ENCODE data around the gene LRRK2.

DNA sequence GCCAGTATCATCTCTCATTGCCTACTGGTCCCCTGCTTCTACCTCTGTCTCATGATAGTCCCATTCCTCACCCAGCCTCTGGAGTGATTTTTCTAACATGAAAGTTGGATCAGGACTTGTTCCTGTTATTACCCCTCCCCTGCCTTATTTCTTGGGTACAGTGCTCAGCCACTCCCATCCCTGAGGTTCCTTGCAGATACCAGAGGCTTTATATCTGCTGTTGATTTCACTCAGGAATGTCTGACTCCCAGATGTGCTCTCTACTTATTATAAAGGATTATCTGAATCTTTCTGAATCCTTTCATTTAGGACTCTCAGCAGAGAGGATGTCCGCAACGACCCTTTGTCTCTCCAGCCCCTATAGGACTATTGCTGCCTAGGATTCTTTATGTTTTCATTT, 111.2 kb downstream of the LRRK2 start:
- TF ChIP-seq TCF7 (IDR thresholded peaks at IDR 0.05; ENCODE audit: borderline replicate concordance) (no peak), ETV6 (conservative IDR thresholded peaks at IDR 0.05 in 1 of 2, IDR thresholded peaks at IDR 0.05 in 1 of 2; ENCODE audit: borderline replicate concordance in 1 of 2, low read depth in 1 of 2) (no peak), WRNIP1 (IDR thresholded peaks at IDR 0.05; ENCODE audit: borderline replicate concordance, low read depth, low read length) (no peak), MYC (IDR thresholded peaks at IDR 0.05; ENCODE audit: insufficient read depth, insufficient read length, insufficient replicate concordance, low read length, severe bottlenecking) (no peak), SMAD1 (IDR thresholded peaks at IDR 0.05; ENCODE audit: low read depth, partially characterized antibody) (no peak), PML (IDR thresholded peaks at IDR 0.05; ENCODE audit: low read length) (no peak), EZH2 (IDR thresholded peaks at IDR 0.05; ENCODE audit: borderline replicate concordance, control insufficient read depth, low read depth, low read length) (no peak), SMARCA5 (IDR thresholded peaks at IDR 0.05) (no peak), HDGF (IDR thresholded peaks at IDR 0.05) (no peak), TARDBP (IDR thresholded peaks at IDR 0.05; ENCODE audit: borderline replicate concordance) (no peak), ZNF384 (IDR thresholded peaks at IDR 0.05; ENCODE audit: borderline replicate concordance, low read depth, low read length) (no peak)
- TF ChIP-seq, protein P1, sequence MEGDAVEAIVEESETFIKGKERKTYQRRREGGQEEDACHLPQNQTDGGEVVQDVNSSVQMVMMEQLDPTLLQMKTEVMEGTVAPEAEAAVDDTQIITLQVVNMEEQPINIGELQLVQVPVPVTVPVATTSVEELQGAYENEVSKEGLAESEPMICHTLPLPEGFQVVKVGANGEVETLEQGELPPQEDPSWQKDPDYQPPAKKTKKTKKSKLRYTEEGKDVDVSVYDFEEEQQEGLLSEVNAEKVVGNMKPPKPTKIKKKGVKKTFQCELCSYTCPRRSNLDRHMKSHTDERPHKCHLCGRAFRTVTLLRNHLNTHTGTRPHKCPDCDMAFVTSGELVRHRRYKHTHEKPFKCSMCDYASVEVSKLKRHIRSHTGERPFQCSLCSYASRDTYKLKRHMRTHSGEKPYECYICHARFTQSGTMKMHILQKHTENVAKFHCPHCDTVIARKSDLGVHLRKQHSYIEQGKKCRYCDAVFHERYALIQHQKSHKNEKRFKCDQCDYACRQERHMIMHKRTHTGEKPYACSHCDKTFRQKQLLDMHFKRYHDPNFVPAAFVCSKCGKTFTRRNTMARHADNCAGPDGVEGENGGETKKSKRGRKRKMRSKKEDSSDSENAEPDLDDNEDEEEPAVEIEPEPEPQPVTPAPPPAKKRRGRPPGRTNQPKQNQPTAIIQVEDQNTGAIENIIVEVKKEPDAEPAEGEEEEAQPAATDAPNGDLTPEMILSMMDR (IDR thresholded peaks at IDR 0.05 in 2 of 3, conservative IDR thresholded peaks at IDR 0.05 in 1 of 3; ENCODE audit: control insufficient read depth in 2 of 3, extremely low read depth in 1 of 3, insufficient read depth in 1 of 3, low read depth in 3 of 3, low read length in 3 of 3) = no peak
